HEK293T (cell line): Measurements from ENCODE around the gene LRRC28.

ENCODE experiments used
- ARNT ChIP-seq: fragments of 450-650 bp; IDR thresholded peaks from 2 replicates; pipeline ENCODE4 v1.6.1; 2017; ENCODE audit warnings: mild to moderate bottlenecking
- FOXA1 ChIP-seq: fragments of 450-650 bp; IDR thresholded peaks from 2 replicates; pipeline ENCODE4 v1.6.1; 2016; ENCODE audit warnings: mild to moderate bottlenecking
- FOXM1 ChIP-seq: fragments of 450-650 bp; IDR thresholded peaks from 2 replicates; pipeline ENCODE4 v1.6.1; 2017; ENCODE audit warnings: mild to moderate bottlenecking, borderline replicate concordance
- NFRKB ChIP-seq: fragments of 450-650 bp; IDR thresholded peaks from 2 replicates; pipeline ENCODE4 v1.6.1; 2016; ENCODE audit warnings: mild to moderate bottlenecking, moderate library complexity
- SUZ12 ChIP-seq: fragments of 450-650 bp; IDR thresholded peaks from 2 replicates; pipeline ENCODE4 v1.6.1; 2016; ENCODE audit warnings: mild to moderate bottlenecking
- ZNF384 ChIP-seq: fragments of 450-650 bp; IDR thresholded peaks from 2 replicates; pipeline ENCODE4 v1.6.1; 2016
- TF ChIP-seq, protein P1 (sequence below): fragments of 450-650 bp; IDR thresholded peaks from 2 replicates; pipeline ENCODE4 v1.6.1; 2016

DNA sequence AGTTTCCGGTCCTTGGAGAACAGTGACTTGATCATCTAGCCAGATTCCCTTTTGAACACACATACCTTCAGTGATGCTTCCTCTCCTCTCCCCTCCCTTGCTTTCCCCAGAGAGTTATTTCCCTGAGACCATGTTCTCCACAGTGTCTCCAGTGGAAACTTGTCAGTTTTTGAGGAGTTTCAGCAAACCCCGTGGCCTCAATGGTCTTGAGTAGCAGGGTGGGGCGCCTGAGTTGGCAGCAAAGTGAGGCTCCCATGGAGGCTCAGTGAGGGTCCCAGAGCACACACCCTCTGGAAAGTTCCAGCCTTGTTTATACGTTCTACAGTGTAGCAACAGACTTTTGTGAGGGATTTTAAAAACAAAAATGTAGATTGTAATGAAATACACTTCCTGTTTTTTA is 135.1 kb downstream of the LRRC28 start:
- TF ChIP-seq FOXM1 = no peak
- TF ChIP-seq SUZ12 = no peak
- TF ChIP-seq, protein P1, sequence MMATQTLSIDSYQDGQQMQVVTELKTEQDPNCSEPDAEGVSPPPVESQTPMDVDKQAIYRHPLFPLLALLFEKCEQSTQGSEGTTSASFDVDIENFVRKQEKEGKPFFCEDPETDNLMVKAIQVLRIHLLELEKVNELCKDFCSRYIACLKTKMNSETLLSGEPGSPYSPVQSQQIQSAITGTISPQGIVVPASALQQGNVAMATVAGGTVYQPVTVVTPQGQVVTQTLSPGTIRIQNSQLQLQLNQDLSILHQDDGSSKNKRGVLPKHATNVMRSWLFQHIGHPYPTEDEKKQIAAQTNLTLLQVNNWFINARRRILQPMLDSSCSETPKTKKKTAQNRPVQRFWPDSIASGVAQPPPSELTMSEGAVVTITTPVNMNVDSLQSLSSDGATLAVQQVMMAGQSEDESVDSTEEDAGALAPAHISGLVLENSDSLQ = no peak
- no peak for TF ChIP-seq FOXA1
- no peak for TF ChIP-seq ARNT
- TF ChIP-seq ZNF384 = no peak
- TF ChIP-seq NFRKB = no peak
